HCT116 (cell line): ENCODE measurements around the gene C16orf74. TPM values are rescaled to one million over a fixed set of nuclear protein-coding genes. Genes with fewer than 3 reads are reported as not detected.

ENCODE experiments used
- ATAC-seq: fragments of 200-7000 bp; cut with Tn5 transposase; 2 replicates; pipeline ENCODE4 v1.9.1; 2020; ENCODE audit warnings: mild to moderate bottlenecking, moderate library complexity
- BruUV-seq: library from RNA; stranded (reverse); fragments of 400-500 nt; replicated peaks from 2 replicates; lab custom pipeline; 2021; lab: Mats Ljungman, UMichigan
- CTCF ChIA-PET: fragments of 300-600 bp; sonication (Branson Sonifier 250); formaldehyde crosslinking; loops from one replicate; lab custom pipeline; 2021; ENCODE audit warnings: antibody characterized with exemption; lab: Charles Lee
- POLR2A ChIA-PET: fragments of 300-600, 350-600 bp; sonication (Branson Sonifier 250); formaldehyde crosslinking; loops from one replicate; lab custom pipeline; 2021; ENCODE audit warnings: antibody characterized with exemption; lab: Charles Lee
- RAD21 ChIA-PET, 2 experiments: fragments of 300-600 bp; sonication (Branson Sonifier 250); formaldehyde crosslinking; loops; one replicate each; lab custom pipeline; 2023; ENCODE audit warnings: low total read pairs in 2 of 2; ENCODE audit not compliant: uncharacterized antibody in 2 of 2, unreplicated experiment in 2 of 2, low non-redundant PET in 1 of 2; lab: Charles Lee
- DNase-seq: peaks from one replicate; pipeline ENCODE4 v3.0.0-alpha.2; 2010; ENCODE audit warnings: low read depth, low spot score
- H2AFZ ChIP-seq: fragments of 200-600 bp; shearing (Covaris generic), sonication (generic); 2 replicates; pipeline ENCODE4 v1.6.1; 2017; ENCODE audit warnings: low read depth, mixed run types, mixed read lengths, antibody characterized with exemption, low read length; ENCODE audit not compliant: poor library complexity, severe bottlenecking
- H3K27ac ChIP-seq: 2 replicates; pipeline ENCODE4 v1.5.1; 2012; ENCODE audit warnings: low read depth, low read length
- H3K27me3 ChIP-seq: fragments of 200-600 bp; sonication (generic); 2 replicates; pipeline ENCODE4 v1.6.1; 2016; ENCODE audit warnings: mixed run types, low read length, mixed read lengths; ENCODE audit not compliant: insufficient read depth
- H3K36me3 ChIP-seq, 2 experiments: fragments of 200-500 bp in 1 of 2; fragments of 200-600 bp in 1 of 2; sonication (Bioruptor generic) in 1 of 2; sonication (generic) in 1 of 2; 2 replicates each; pipeline versions ENCODE4 v1.5.1 to v1.6.1; 2014 to 2016; ENCODE audit warnings: low read length in 2 of 2, inconsistent platforms in 1 of 2, mixed read lengths in 1 of 2, mixed run types in 1 of 2; ENCODE audit not compliant: insufficient read depth in 2 of 2, control insufficient read depth in 1 of 2
- H3K4me1 ChIP-seq, 2 experiments: fragments of 200-600 bp in 1 of 2; sonication (generic) in 1 of 2; 2 replicates each; pipeline versions ENCODE4 v1.5.1 to v1.6.1; 2012 to 2017; ENCODE audit warnings: low read length in 2 of 2, inconsistent platforms in 1 of 2, mild to moderate bottlenecking in 1 of 2, mixed read lengths in 1 of 2, mixed run types in 1 of 2, moderate library complexity in 1 of 2; ENCODE audit not compliant: insufficient read depth in 2 of 2, control insufficient read depth in 1 of 2
- H3K4me2 ChIP-seq: fragments of 200-600 bp; sonication (generic); 2 replicates; pipeline ENCODE4 v1.6.1; 2017; ENCODE audit warnings: mixed run types, low read length, mixed read lengths
- H3K4me3 ChIP-seq, 2 experiments: fragments of 200-600 bp in 1 of 2; sonication (generic) in 1 of 2; replicated peaks in 1 of 2; 2 replicates each; pipeline ENCODE4 v1.5.1; 2011 to 2016; ENCODE audit warnings: low read length in 2 of 2, control low read depth in 1 of 2, low read depth in 1 of 2, mild to moderate bottlenecking in 1 of 2, mixed read lengths in 1 of 2, mixed run types in 1 of 2
- H3K79me2 ChIP-seq: fragments of 200-600 bp; sonication (generic); 2 replicates; pipeline ENCODE4 v1.6.1; 2017; ENCODE audit warnings: mild to moderate bottlenecking, mixed run types, low read length, moderate library complexity, mixed read lengths; ENCODE audit not compliant: insufficient read depth
- H3K9ac ChIP-seq: fragments of 200-600 bp; sonication (generic); 2 replicates; pipeline ENCODE4 v1.6.1; 2016; ENCODE audit warnings: low read length, mixed read lengths
- H3K9me2 ChIP-seq: fragments of 200-600 bp; sonication (generic), shearing (Covaris generic); 2 replicates; pipeline ENCODE4 v1.6.1; 2017; ENCODE audit warnings: mixed run types, mild to moderate bottlenecking, moderate library complexity; ENCODE audit not compliant: insufficient read depth
- H3K9me3 ChIP-seq, 2 experiments: fragments of 200-500 bp in 1 of 2; fragments of 200-600 bp in 1 of 2; sonication (Bioruptor generic) in 1 of 2; sonication (generic) in 1 of 2; 2 replicates each; pipeline ENCODE4 v1.6.1; 2014 to 2017; ENCODE audit warnings: low read length in 2 of 2, mixed read lengths in 2 of 2, inconsistent platforms in 1 of 2, low read depth in 1 of 2, mild to moderate bottlenecking in 1 of 2, mixed run types in 1 of 2, moderate library complexity in 1 of 2; ENCODE audit not compliant: control insufficient read depth in 1 of 2, insufficient read depth in 1 of 2
- H4K20me1 ChIP-seq: fragments of 200-600 bp; sonication (generic), shearing (Covaris generic); 2 replicates; pipeline ENCODE4 v1.6.1; 2017; ENCODE audit warnings: mixed run types, mild to moderate bottlenecking, moderate library complexity; ENCODE audit not compliant: insufficient read depth
- EGR1 ChIP-seq: IDR thresholded peaks from 2 replicates; pipeline ENCODE4 v1.6.1; 2012; ENCODE audit warnings: low read depth
- ELF1 ChIP-seq: IDR thresholded peaks from 2 replicates; pipeline ENCODE4 v1.6.1; 2012; ENCODE audit warnings: low read depth, borderline replicate concordance
- EZH2 ChIP-seq: fragments of 200-600 bp; sonication (generic); IDR thresholded peaks from 2 replicates; pipeline ENCODE4 v1.6.1; 2017; ENCODE audit warnings: antibody characterized with exemption, mixed run types
- POLR2A ChIP-seq: IDR thresholded peaks from 2 replicates; pipeline ENCODE4 v1.7.0; 2011; ENCODE audit warnings: borderline replicate concordance; ENCODE audit not compliant: insufficient read depth, insufficient read length; ENCODE audit errors: extremely low read depth
- YY1 ChIP-seq: IDR thresholded peaks from 2 replicates; pipeline ENCODE4 v1.6.1; 2011; ENCODE audit warnings: low read length, low read depth, moderate library complexity, mild to moderate bottlenecking; ENCODE audit not compliant: insufficient replicate concordance; ENCODE audit errors: extremely low read depth
- ZFX ChIP-seq: fragments of 450-650 bp; IDR thresholded peaks from 2 replicates; pipeline ENCODE4 v1.6.1; 2017
- intact Hi-C: fragments of 100-400 bp; cut with micrococcal nuclease; formaldehyde crosslinking; loops from 2 replicates; pipeline ENCODE4 v1.10.0; 2022
- total RNA-seq: library from RNA; stranded (reverse); gene quantifications from one replicate; pipeline ENCODE4 v1.2.1, GENCODE V29; 2021; ENCODE audit not compliant: unreplicated experiment
- TF ChIP-seq, protein P1 (sequence below): IDR thresholded peaks from 2 replicates; pipeline ENCODE4 v1.6.1; 2012; ENCODE audit warnings: low read depth

Gene C16orf74
- total RNA-seq, 1 experiment from 2014 or later, result 30.0 TPM

DNA sequence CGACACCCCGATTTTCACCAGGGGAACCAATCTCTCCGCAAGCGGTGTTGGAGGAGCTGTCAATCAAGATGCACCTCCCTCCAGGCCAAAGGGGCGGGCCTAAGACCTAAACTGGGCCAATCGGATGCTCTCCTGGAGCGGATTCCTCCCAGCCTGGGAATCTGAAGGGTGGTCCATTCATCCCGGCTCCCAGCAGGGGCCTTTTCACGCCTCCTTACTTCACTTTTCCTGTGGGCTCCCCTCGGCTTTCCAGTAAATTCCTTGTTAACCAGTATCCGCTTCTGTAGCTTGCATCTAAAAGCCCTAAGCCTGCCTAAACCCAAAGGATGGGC is 17.1 kb downstream of the C16orf74 start:
- Histone ChIP-seq H3K4me3 (no peak overlapping the region), H3K9me3 (no peaks in the 10 kb centered on the region), H3K9me2 (no peaks in the 10 kb centered on the region), H3K79me2 (no peaks in the 10 kb centered on the region; the same call in 1 of the 2 replicates), H2AFZ (no peak overlapping the region), H3K4me1 (no peaks in the 10 kb centered on the region), H3K9ac (no peak overlapping the region), H3K36me3 (no peaks in the 10 kb centered on the region; a peak in 1 of 4 replicates), H3K27ac (no peak overlapping the region), H3K4me2 (no peak overlapping the region), H3K27me3 (no peaks in the 10 kb centered on the region), H4K20me1 (no peaks in the 10 kb centered on the region)
- ChIA-PET RAD21 (no interaction called here), POLR2A (no interaction called here), CTCF (no interaction called here)
- DNase-seq (no peak), ATAC-seq (peak; percentile 79)
- TF ChIP-seq ELF1 (no peak), ZFX (no peak), EGR1 (no peak), EZH2 (no peak), YY1 (no peak), POLR2A (no peak)
- TF ChIP-seq, protein P1, sequence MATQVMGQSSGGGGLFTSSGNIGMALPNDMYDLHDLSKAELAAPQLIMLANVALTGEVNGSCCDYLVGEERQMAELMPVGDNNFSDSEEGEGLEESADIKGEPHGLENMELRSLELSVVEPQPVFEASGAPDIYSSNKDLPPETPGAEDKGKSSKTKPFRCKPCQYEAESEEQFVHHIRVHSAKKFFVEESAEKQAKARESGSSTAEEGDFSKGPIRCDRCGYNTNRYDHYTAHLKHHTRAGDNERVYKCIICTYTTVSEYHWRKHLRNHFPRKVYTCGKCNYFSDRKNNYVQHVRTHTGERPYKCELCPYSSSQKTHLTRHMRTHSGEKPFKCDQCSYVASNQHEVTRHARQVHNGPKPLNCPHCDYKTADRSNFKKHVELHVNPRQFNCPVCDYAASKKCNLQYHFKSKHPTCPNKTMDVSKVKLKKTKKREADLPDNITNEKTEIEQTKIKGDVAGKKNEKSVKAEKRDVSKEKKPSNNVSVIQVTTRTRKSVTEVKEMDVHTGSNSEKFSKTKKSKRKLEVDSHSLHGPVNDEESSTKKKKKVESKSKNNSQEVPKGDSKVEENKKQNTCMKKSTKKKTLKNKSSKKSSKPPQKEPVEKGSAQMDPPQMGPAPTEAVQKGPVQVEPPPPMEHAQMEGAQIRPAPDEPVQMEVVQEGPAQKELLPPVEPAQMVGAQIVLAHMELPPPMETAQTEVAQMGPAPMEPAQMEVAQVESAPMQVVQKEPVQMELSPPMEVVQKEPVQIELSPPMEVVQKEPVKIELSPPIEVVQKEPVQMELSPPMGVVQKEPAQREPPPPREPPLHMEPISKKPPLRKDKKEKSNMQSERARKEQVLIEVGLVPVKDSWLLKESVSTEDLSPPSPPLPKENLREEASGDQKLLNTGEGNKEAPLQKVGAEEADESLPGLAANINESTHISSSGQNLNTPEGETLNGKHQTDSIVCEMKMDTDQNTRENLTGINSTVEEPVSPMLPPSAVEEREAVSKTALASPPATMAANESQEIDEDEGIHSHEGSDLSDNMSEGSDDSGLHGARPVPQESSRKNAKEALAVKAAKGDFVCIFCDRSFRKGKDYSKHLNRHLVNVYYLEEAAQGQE, result no peak
- BruUV-seq, result no TSS peak
- intact Hi-C loops, result no loop called here
